ENCODE results near the gene ZNF264. TPM values are rescaled to one million over a fixed set of nuclear protein-coding genes. Genes with fewer than 3 reads are reported as not detected.
A peak's percentile ranks its signal among the peaks of the same experiment; 100 is the strongest.

The ZNF264 gene
- total and polyA plus RNA-seq, 2 donors (not counting 1 experiment from before 2014, with no cell fraction given), result 12.1 to 72.4 TPM

DNA sequence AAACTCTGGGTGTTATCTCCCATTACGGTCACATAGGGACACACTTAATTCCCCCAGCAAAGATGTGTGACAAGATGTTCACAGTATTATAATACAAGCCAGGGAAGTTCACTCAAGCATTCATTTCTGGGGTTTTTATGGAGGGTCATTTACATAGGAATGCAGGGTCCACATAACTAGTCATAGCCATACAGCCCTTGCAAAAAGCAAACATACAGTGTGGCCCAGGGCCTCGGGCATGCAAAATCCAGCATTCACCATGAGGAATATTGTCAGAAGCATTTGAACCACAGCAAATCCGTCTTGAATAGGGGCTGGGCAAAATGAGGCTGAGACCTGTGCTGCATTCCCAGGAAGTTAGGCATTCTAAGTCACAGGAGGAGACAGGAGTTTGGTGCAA lies 76.0 kb downstream of the ZNF264 start:
- peaks cover 2% of the 10 kb centered on the region for H3K9me3 Mint-ChIP-seq (ENCODE audit: insufficient read depth)
- WGBS (ENCODE audit: insufficient coverage), result 83% methylated on average over 2 of the region's 3 CpGs
- ChIA-PET POLR2A (no interaction called here), CTCF (no interaction called here)
- Histone ChIP-seq H3K9me3 (ENCODE audit: control extremely low read depth in 1 of 3, control insufficient read depth in 2 of 3, insufficient read depth in 1 of 3, low read length in 2 of 3) (no peaks in the 10 kb centered on the region), H3K4me3 (ENCODE audit: control extremely low read depth in 1 of 5, extremely low read depth in 1 of 5, insufficient read depth in 1 of 5, low read depth in 2 of 5, low read length in 4 of 5) (no peak overlapping the region), H3K9ac (ENCODE audit: low read length) (no peak overlapping the region), H3K36me3 (replicated peaks in 1 of 2; ENCODE audit: control extremely low read depth in 1 of 2, control insufficient read depth in 1 of 2, extremely low read depth in 1 of 2, insufficient read depth in 2 of 2, low read length in 1 of 2) (peaks cover 0 to 3% of the 10 kb centered on the region in 2 experiments), H3K4me2 (replicated peaks; ENCODE audit: low read depth, low read length, poor library complexity, severe bottlenecking) (no peak overlapping the region), H3K27ac (ENCODE audit: low read length in 2 of 2) (no peak overlapping the region), H3K79me2 (ENCODE audit: control insufficient read depth, insufficient read depth, low read length) (no peaks in the 10 kb centered on the region), H3K4me1 (ENCODE audit: control insufficient read depth in 2 of 2, insufficient read depth in 2 of 2, low read length in 2 of 2) (peaks cover 0 to 20% of the 10 kb centered on the region in 2 donors), H4K20me1 (ENCODE audit: control insufficient read depth, insufficient read depth, low read length, poor library complexity, severe bottlenecking) (no peaks in the 10 kb centered on the region), H2AFZ (ENCODE audit: insufficient read depth, low read depth, low read length, poor library complexity, severe bottlenecking) (no peak overlapping the region), H3K27me3 (replicated peaks in 1 of 4; ENCODE audit: control extremely low read depth in 1 of 4, control insufficient read depth in 3 of 4, insufficient read depth in 4 of 4, low read length in 3 of 4) (no peaks in the 10 kb centered on the region)
- H3K27me3 Mint-ChIP-seq, result no peaks in the 10 kb centered on the region
- intact Hi-C loops (cut with micrococcal nuclease), result no loop called here
- TF ChIP-seq, protein P1, sequence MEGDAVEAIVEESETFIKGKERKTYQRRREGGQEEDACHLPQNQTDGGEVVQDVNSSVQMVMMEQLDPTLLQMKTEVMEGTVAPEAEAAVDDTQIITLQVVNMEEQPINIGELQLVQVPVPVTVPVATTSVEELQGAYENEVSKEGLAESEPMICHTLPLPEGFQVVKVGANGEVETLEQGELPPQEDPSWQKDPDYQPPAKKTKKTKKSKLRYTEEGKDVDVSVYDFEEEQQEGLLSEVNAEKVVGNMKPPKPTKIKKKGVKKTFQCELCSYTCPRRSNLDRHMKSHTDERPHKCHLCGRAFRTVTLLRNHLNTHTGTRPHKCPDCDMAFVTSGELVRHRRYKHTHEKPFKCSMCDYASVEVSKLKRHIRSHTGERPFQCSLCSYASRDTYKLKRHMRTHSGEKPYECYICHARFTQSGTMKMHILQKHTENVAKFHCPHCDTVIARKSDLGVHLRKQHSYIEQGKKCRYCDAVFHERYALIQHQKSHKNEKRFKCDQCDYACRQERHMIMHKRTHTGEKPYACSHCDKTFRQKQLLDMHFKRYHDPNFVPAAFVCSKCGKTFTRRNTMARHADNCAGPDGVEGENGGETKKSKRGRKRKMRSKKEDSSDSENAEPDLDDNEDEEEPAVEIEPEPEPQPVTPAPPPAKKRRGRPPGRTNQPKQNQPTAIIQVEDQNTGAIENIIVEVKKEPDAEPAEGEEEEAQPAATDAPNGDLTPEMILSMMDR (IDR thresholded peaks at IDR 0.05), result no peak
- H3K4me1 Mint-ChIP-seq, result peaks cover 24% of the 10 kb centered on the region
- DNase-seq, result no peak
- ATAC-seq (ENCODE audit: low read depth), result no peak
- H3K4me3 Mint-ChIP-seq, result no peak overlapping the region
- H3K27ac Mint-ChIP-seq, result no peak overlapping the region

DNA sequence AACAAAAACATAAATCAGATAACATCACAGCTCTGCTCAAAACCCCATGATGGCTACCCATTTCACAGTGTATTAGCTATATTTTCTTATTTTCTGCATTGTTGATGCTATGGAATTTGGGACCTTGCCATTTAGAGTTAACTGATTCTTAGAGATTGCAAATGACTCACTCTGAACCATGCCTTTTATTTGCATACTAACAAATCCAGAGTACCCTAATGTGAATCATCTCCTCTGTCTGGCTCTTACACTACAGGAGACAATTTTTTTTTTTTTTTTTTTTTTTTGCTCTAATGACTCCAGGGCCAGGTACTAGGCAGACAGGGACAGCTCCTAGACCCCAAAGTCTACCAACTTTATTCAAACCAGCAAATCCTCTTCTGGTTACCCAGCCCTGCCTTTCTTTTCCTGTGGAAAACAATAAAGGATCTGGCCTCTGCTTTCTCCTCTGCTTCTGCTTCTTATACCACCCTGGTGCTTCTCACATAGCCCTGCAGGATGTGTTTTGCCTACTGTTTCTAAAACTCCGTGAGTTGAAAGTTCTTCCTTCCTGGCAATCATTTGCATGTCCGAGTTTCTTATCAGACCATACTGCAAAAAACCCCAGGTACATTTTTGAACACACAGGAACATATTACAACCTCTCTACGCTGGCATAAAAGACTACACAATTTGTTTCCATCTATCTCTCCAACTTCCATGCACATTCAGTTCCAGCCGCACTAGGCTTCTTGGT lies 78.4 kb downstream of the ZNF264 start:
- Histone ChIP-seq H3K9ac (ENCODE audit: low read length) (peak overlapping the region; percentile 27), H3K4me2 (replicated peaks; ENCODE audit: low read depth, low read length, poor library complexity, severe bottlenecking) (peak overlapping the region; percentile 38), H4K20me1 (ENCODE audit: control insufficient read depth, insufficient read depth, low read length, poor library complexity, severe bottlenecking) (no peaks in the 10 kb centered on the region), H3K27ac (ENCODE audit: low read length in 2 of 2) (peak overlapping the region in 1 of 2 donors; percentile 70), H2AFZ (ENCODE audit: insufficient read depth, low read depth, low read length, poor library complexity, severe bottlenecking) (peak overlapping the region; percentile 5), H3K79me2 (ENCODE audit: control insufficient read depth, insufficient read depth, low read length) (no peaks in the 10 kb centered on the region), H3K4me1 (ENCODE audit: control insufficient read depth in 2 of 2, insufficient read depth in 2 of 2, low read length in 2 of 2) (peaks cover 0 to 20% of the 10 kb centered on the region in 2 donors), H3K27me3 (replicated peaks in 1 of 4; ENCODE audit: control extremely low read depth in 1 of 4, control insufficient read depth in 3 of 4, insufficient read depth in 4 of 4, low read length in 3 of 4) (no peaks in the 10 kb centered on the region), H3K9me3 (ENCODE audit: control extremely low read depth in 1 of 3, control insufficient read depth in 2 of 3, insufficient read depth in 1 of 3, low read length in 2 of 3) (no peaks in the 10 kb centered on the region), H3K4me3 (ENCODE audit: control extremely low read depth in 1 of 5, extremely low read depth in 1 of 5, insufficient read depth in 1 of 5, low read depth in 2 of 5, low read length in 4 of 5) (peak overlapping the region in 1 of 5 experiments; percentile 22), H3K36me3 (replicated peaks in 1 of 2; ENCODE audit: control extremely low read depth in 1 of 2, control insufficient read depth in 1 of 2, extremely low read depth in 1 of 2, insufficient read depth in 2 of 2, low read length in 1 of 2) (peaks cover 3 to 6% of the 10 kb centered on the region in 2 experiments)
- intact Hi-C loops (cut with micrococcal nuclease), result no loop called here
- H3K27me3 Mint-ChIP-seq, result no peaks in the 10 kb centered on the region
- no peak for TF ChIP-seq EZH2 (IDR thresholded peaks at IDR 0.05; ENCODE audit: borderline replicate concordance, insufficient read depth, low read depth, low read length, poor library complexity, severe bottlenecking)
- TF ChIP-seq, protein P1 (IDR thresholded peaks at IDR 0.05), result no peak
- peak overlapping the region; percentile 68 for H3K4me3 Mint-ChIP-seq
- ATAC-seq (ENCODE audit: low read depth) (peak; percentile 65), DNase-seq (peak; percentile 49)
- H3K9me3 Mint-ChIP-seq (ENCODE audit: insufficient read depth), result peaks cover 2% of the 10 kb centered on the region
- ChIA-PET CTCF (no interaction called here), POLR2A (interaction anchor here (0.7 kb wide), 1 partner anchor 881 kb away, joined by 3 read pairs; the partner anchor contains the start of gene ZNF329)
- peak overlapping the region; percentile 78 for H3K27ac Mint-ChIP-seq
- WGBS (ENCODE audit: insufficient coverage), result 41% methylated on average over 3 of the region's 4 CpGs
- peaks cover 28% of the 10 kb centered on the region for H3K4me1 Mint-ChIP-seq

Data from B cell (primary cell).